ENCODE data around the gene LRSAM1.
A peak's percentile ranks its signal among the peaks of the same experiment; 100 is the strongest.

The LRSAM1 gene

GRCh38 chr9:127519301-127520166 is 68.2 kb downstream of the LRSAM1 start:
- DNase-seq = no peak

- DNase-seq = no peak
Measured at GRCh38 chr9:127520941-127521918, 69.9 kb downstream of the LRSAM1 start.

GRCh38 chr9:127521919-127522304 is 70.6 kb downstream of the LRSAM1 start:
- no peak for DNase-seq

DNA sequence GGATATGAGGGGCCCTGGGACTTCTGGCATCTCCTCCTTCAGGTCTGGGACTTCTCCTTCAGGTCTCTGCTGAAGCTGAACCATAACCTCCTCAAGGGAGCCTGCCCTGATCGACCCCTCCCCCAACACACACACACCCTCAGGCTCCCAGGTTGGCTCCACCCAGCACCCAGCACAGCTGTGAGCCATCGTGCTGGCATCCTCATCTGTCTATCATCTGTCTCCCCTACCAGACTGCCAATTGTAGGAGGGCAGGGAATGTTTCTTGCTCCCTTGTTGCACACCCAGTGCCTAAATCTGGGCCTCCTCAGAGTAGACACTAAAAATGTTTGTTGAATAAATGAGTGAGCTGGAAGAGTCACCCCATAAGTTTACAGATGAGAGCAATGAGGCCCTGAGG is 71.4 kb downstream of the LRSAM1 start:
- no peak for DNase-seq

GRCh38 chr9:127523312-127523851 is 72.1 kb downstream of the LRSAM1 start:
- peak; percentile 77 for DNase-seq

DNA sequence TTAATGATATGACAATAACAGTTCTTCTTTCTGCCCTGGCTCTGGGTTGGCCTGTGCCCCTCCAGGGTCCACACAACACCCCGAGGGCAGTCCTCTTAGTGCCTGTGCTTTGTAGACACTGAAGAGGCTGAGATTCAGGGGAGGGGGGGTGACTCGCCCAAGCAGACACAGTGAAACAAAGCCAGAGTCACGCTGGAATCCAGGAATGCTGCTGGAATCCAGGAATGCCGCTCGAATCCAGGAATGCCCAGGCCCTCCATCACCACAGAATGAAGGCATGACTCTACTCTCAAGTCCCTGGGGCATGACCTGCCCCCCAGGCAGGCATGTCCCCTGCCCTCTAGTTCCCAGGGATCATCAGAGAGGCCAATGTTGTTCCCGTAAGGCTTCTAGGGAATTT is 73.1 kb downstream of the LRSAM1 start:
- DNase-seq = no peak

DNA sequence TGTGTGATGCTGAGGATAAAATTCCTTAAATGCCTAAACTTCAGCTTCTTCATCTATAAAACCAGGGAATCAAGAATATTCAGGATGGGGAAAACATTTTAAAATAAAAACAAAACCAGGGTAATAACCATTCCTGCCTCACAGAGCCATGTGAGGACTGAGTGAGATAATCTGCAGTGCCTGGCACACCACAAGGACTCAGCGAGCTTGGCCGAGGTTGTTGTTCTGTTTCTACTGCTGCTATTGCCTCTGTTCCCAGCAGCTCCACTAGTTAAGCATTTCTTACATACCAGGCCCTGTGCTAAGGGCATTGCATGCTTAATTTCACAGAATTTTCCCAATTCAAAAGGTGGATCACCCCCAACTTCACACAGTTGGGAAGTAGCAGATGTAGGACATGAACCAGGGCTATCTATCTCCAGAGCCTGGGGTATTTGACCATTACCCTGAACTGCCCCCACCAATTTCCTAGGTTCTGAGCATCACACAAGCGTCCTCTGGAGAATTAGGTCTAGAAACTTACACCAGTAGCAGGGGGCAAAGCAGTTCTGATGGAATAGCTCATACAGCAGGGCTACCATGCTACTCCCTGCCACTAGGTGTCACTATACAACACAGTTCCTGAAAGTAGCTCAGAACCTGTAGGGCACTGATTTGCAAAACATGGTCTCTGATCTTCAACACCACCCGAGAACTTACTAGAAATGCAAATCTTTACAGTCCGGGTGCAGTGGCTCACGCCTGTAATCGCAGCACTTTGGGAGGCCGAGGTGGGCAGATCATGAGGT is 74.3 kb downstream of the LRSAM1 start:
- DNase-seq = peak; percentile 64

GRCh38 chr9:127526655-127527559 is 75.6 kb downstream of the LRSAM1 start:
- no peak for DNase-seq

DNA sequence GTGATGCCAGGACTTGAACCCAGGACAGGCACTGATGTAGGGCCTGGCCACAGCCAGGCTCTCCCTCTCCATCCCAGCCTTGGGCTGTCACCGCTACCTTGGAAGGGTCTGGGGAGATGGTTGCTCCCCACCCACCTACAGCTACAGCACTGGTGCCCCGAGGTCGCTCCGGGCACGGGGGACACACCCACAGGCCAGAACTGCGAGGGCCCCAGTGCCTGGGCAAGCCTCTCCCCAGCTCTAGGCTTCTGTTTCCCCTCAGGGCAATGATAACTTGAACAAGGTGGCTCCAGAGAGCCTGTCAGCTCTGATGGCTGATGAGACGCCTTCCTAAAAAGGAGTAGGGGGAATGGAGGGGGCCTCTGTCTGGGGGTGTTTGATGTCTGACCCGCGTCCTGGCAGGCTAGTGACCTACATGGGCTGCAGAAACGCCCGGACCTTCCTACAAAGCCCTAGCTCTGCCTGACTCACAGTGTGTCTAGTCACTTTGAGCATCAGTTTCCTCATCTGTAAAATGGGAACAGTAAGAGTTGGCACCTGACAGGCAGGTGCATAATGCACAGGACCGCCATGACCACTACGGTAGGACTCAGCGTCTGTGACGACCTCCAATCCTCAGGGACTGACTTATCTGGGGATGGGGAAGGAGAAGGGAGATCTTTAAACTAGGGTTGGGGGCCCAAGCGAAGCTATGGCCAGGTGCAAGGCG is 76.4 kb downstream of the LRSAM1 start:
- DNase-seq = no peak

- no peak for DNase-seq
Measured at GRCh38 chr9:127528422-127529251, 77.3 kb downstream of the LRSAM1 start.

DNA sequence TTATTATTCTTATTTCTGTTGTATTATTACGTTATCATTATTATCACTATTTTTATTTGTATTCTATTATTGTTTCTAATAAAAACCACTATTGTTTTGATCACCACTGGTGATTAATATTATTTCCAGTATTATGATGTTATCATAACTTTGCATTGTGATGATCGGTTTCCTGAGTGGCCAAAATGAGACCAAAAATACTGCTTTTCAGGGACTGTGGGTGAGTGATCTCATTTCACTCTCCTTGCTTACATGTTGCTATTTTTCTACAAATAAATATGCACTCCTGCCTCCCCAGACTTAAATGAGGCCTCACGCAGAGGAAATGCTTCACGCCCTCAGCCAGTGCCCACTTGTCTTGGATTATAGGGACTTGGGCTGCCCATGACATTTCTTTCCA is 78.4 kb downstream of the LRSAM1 start:
- DNase-seq = no peak

DNA sequence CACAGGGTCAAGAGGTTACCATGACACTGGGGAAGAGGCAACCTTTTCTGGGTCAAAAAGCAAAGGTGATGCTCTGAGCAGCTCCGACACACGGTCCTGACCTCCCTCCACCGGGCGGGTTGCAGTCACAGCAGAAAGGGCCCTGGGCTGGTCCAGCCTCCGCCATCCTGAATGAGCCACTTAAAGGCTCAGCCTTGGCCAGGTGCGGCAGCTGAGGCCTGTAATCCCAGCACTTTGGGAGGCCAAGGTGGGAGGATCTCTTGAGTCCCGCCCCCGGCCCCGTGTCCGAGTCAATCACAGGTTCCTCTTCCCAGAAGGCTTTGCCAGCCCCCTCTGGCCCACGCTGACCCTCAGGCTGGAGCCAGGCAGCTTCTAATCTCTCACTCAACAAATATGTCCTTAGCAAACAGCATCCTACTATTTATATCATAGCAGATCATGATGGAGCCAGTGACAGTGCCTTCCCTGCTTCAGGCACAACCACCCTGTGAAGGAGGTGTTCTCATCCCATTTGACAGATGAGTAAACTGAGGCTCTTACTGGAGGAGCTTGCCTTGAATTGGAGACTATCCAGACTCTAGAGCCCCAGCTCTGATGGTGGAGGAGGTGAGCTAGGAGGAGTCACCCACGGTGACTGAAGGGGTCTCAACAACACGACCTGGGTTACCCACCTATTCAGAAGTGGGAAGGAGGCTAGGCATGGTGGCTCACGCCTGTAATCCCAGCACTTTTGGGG is 79.1 kb downstream of the LRSAM1 start:
- DNase-seq = no peak

- no peak for DNase-seq
Measured at GRCh38 chr9:127531676-127532075, 80.4 kb downstream of the LRSAM1 start.

DNA sequence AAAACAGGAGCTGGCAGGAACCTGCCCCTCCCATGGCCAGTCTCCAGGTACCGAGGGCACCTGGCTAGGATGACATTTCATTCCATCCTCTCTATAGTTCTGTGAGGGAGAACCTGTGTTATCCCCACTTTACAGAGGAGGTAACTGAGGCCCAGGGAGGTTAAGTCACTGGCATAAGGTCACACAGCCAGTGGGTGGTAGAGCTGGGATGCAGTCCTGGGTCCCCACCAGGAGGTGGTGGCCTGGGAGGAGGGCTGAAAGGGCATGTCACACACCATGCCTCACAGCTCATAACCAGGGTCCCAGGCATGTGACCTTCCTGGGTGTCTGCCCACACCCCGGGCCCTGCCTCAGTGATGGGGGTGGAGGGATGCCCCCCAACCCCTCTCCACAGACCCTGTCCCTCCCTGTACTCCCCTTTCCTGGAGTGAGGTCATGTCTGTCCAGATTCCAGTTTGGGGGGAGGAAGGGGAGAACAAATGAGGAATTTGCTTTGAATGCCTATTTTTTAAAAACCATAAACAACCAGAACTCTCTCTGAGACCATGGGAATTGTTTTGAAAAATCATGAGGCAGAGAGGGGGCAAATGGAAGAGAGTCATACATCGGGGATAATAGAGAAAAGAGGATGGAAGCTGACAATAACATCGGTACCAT is 83.1 kb downstream of the LRSAM1 start:
- DNase-seq = no peak

- no peak for DNase-seq
Measured at GRCh38 chr9:127534931-127535330, 83.6 kb downstream of the LRSAM1 start.

GRCh38 chr9:127535396-127535795 is 84.1 kb downstream of the LRSAM1 start:
- no peak for DNase-seq

DNA sequence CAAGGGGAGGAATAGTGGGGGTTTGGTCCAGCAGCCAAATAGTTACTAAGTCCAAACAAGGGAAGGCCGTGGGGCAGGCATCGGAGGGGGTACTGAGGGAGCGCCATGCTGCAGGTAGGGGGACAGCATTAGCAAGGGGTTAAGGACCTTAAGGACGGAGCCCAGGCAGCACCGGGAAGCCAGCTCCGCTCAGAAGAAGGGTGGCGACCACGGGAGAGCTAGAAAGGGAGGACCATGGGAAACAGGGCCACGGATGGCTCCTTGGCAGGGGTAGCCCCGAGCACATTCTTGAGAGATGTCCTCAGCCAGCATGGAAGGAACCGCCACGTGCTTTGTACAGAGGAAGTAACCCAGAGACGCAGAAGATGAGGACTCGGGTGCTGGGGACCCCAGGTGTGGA is 84.5 kb downstream of the LRSAM1 start:
- no peak for DNase-seq

- no peak for DNase-seq
Measured at GRCh38 chr9:127536499-127536898, 85.2 kb downstream of the LRSAM1 start.

DNA sequence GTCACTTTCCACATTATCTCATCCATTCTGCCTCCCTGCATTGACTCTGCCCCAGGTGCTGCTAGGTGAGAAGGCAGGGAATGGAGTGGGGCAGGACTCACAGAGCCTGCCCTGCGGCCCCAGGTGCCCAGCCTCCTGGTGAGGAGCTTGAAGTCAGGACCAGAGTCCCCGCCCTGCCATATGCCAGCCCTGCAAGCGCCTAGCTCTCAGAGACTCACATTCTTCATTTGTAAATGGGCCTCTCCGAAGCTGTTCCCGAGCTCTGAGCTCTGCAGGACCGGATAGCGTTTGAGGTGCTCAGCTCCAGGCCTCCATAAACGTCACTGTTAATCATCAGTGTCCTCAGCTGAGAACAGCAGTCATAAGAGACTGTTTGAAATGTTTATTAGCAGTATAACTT is 85.7 kb downstream of the LRSAM1 start:
- no peak for DNase-seq

All from OCI-M1 (cell line).